ENCODE data around the gene CDH4. TPM values are rescaled to one million over a fixed set of nuclear protein-coding genes. Genes with fewer than 3 reads are reported as not detected.
A peak's percentile ranks its signal among the peaks of the same experiment; 100 is the strongest.

The CDH4 gene
- total and polyA plus RNA-seq, 2 of the 4 experiments (the other 2 are of a cell fraction): 1.6 to 3.5 TPM

- POLR2A ChIA-PET (ENCODE audit: unreplicated experiment): no interaction called here
Measured at GRCh38 chr20:61252601-61253263, 671 bp downstream of the CDH4 start.

More at GRCh38 chr20:61252601-61253263, 671 bp downstream of the CDH4 start:
- H2BK15ac ChIP-seq (ENCODE audit: low read depth, low read length): no peak overlapping the region
- BruUV-seq (replicated peaks): no TSS peak
- H3K14ac ChIP-seq (replicated peaks; ENCODE audit: low read depth, low read length): no peak overlapping the region
- H3K27me3 ChIP-seq (ENCODE audit: control insufficient read depth, insufficient read depth, low read length): peaks cover 30% of the 10 kb centered on the region
- CTCF ChIA-PET: interaction anchor here (0.6 to 1.9 kb wide), 4 partner anchors 10 to 1259 kb away, joined by 3 to 6 read pairs (median 4); no protein-coding TSS in a partner anchor
- peak overlapping the region; percentile 25 for H2AK9ac ChIP-seq (replicated peaks; ENCODE audit: low read depth, low read length, poor library complexity)
- intact Hi-C loops (cut with micrococcal nuclease) (loop anchor here (10.0 kb wide), 1 partner anchor 1198 kb away; no protein-coding TSS in a partner anchor), in situ Hi-C loops (cut with MboI; ENCODE audit: low sequenced_read_pairs) (loop anchor here (25.0 kb wide), 1 partner anchor 635 kb away; no protein-coding TSS in a partner anchor), dilution Hi-C loops (cut with HindIII; ENCODE audit: low sequenced_read_pairs, unreplicated experiment) (no loop called here)
- no peaks in the 10 kb centered on the region; the same call in 1 of the 2 replicates for H3K36me3 ChIP-seq (ENCODE audit: control insufficient read depth, insufficient read depth, low read length)
- peaks cover 6% of the 10 kb centered on the region; the same call in 1 of the 2 replicates for H3K4me1 ChIP-seq (ENCODE audit: control insufficient read depth, insufficient read depth, low read length)
- peak overlapping the region; percentile 87 for H2AFZ ChIP-seq (replicated peaks; ENCODE audit: low read length, poor library complexity)
- peak overlapping the region; percentile 55 for H3K4me3 ChIP-seq (ENCODE audit: insufficient read depth, low read depth, low read length)
- peak overlapping the region; percentile 51 for H3K4me2 ChIP-seq (ENCODE audit: low read depth, low read length)
- H4K5ac ChIP-seq (ENCODE audit: low read depth, low read length): no peak overlapping the region
- H3K9me1 ChIP-seq (ENCODE audit: insufficient read depth, low read length): no peaks in the 10 kb centered on the region
- no peak overlapping the region for H3K4ac ChIP-seq (ENCODE audit: low read depth, low read length)
- H3K9ac ChIP-seq (ENCODE audit: low read depth, low read length): no peak overlapping the region
- H2BK20ac ChIP-seq (ENCODE audit: low read depth, low read length): no peak overlapping the region
- H2BK5ac ChIP-seq (ENCODE audit: low read depth, low read length, poor library complexity, severe bottlenecking): no peak overlapping the region
- H3K27ac ChIP-seq (ENCODE audit: insufficient read depth, low read length): no peak overlapping the region; the same call in 1 of the 2 replicates
- no peaks in the 10 kb centered on the region for H4K20me1 ChIP-seq (ENCODE audit: insufficient read depth, low read length)
- no peaks in the 10 kb centered on the region for H3K9me3 ChIP-seq (ENCODE audit: control insufficient read depth, insufficient read depth, low read length)
- H3K79me1 ChIP-seq (ENCODE audit: low read depth in 1 of 2, low read length in 2 of 2): peaks cover 0 to 6% of the 10 kb centered on the region in 2 experiments; a peak in 1 of 4 replicates
- H3K56ac ChIP-seq (ENCODE audit: extremely low read depth, insufficient read depth, low read length): no peak overlapping the region
- peak; percentile 63 for ATAC-seq (ENCODE audit: low read depth)
- H2AK5ac ChIP-seq (ENCODE audit: low read depth, low read length): no peak overlapping the region
- no peak overlapping the region for H4K8ac ChIP-seq (ENCODE audit: low read depth in 2 of 2, low read length in 2 of 2)
- no peak overlapping the region for H3K23ac ChIP-seq (ENCODE audit: low read depth, low read length)
- DNase-seq: peak; percentile 9
- TF ChIP-seq CHD1 (IDR thresholded peaks at IDR 0.05; ENCODE audit: low read depth, low read length) (0 out of 2 replicates have a peak, but pooled peaks have one; percentile 45), MAZ (IDR thresholded peaks at IDR 0.05; ENCODE audit: borderline replicate concordance, low read depth, low read length) (0 out of 2 replicates have a peak, but pooled peaks have one; percentile 8), BHLHE40 (IDR thresholded peaks at IDR 0.05; ENCODE audit: low read depth, low read length) (no peak)
- 0% methylated on average over 21 of the region's 87 CpGs; no CpG with 5 or more reads in 1 of the 2 experiments for WGBS, 2 experiments (ENCODE audit: extremely low coverage in 2 of 2, insufficient read length in 1 of 2)
- H4K91ac ChIP-seq (ENCODE audit: insufficient read depth, low read depth, low read length): no peak overlapping the region
- H3K18ac ChIP-seq (ENCODE audit: low read depth, low read length): no peak overlapping the region
- H2BK120ac ChIP-seq (ENCODE audit: low read depth, low read length): no peak overlapping the region

Data from IMR-90 (cell line).